OCI-LY3 (cell line): ENCODE data around the gene EHMT1.

Source experiments
- H2AFZ ChIP-seq: fragments of 200-600, 300-600 bp; shearing (Covaris generic); 2 replicates; pipeline ENCODE4 v1.6.0; 2014; ENCODE audit warnings: antibody characterized with exemption, low read depth, low read length
- H3K27ac ChIP-seq: fragments of 200-600, 300-600 bp; sonication (generic); 2 replicates; pipeline ENCODE4 v1.5.1; 2014; ENCODE audit warnings: mild to moderate bottlenecking, low read length, moderate library complexity, mixed read lengths
- H3K27me3 ChIP-seq: fragments of 200-600, 300-600 bp; sonication (generic); 2 replicates; pipeline ENCODE4 v1.6.1; 2014; ENCODE audit warnings: low read depth, low read length, mixed read lengths
- H3K36me3 ChIP-seq: fragments of 200-600, 300-600 bp; sonication (generic); replicated peaks from 2 replicates; pipeline ENCODE3; 2014; ENCODE audit warnings: low read depth, low read length, mixed read lengths
- H3K4me1 ChIP-seq: fragments of 300-600, 200-600 bp; sonication (generic); 2 replicates; pipeline ENCODE4 v1.6.1; 2014; ENCODE audit warnings: low read length, mixed read lengths
- H3K4me2 ChIP-seq: fragments of 200-600, 300-600 bp; sonication (generic); 2 replicates; pipeline ENCODE4 v1.6.1; 2014; ENCODE audit warnings: low read length, mixed read lengths
- H3K4me3 ChIP-seq: fragments of 300-600, 200-600 bp; sonication (generic); 2 replicates; pipeline ENCODE4 v1.5.1; 2014; ENCODE audit warnings: antibody characterized with exemption, mild to moderate bottlenecking, low read length, moderate library complexity
- H3K79me2 ChIP-seq: fragments of 300-600, 200-600 bp; shearing (Covaris generic); 2 replicates; pipeline ENCODE4 v1.6.1; 2014; ENCODE audit warnings: mild to moderate bottlenecking, low read length, mixed read lengths
- H3K9ac ChIP-seq: fragments of 300-600, 200-600 bp; shearing (Covaris generic); 2 replicates; pipeline ENCODE4 v1.6.0; 2014; ENCODE audit warnings: mild to moderate bottlenecking, low read length, moderate library complexity
- H3K9me3 ChIP-seq: fragments of 200-600, 300-600 bp; shearing (Covaris generic); 2 replicates; pipeline ENCODE4 v1.6.1; 2014; ENCODE audit warnings: low read length, mixed read lengths; ENCODE audit not compliant: insufficient read depth
- H4K20me1 ChIP-seq: fragments of 200-600, 300-600 bp; sonication (generic); 2 replicates; pipeline ENCODE4 v1.6.1; 2016; ENCODE audit warnings: low read length, mixed read lengths; ENCODE audit not compliant: insufficient read depth
- CTCF ChIP-seq: fragments of 200-600, 300-600 bp; sonication (generic); IDR thresholded peaks from 2 replicates; pipeline ENCODE4 v1.5.1; 2014; ENCODE audit warnings: antibody characterized with exemption, low read length, low read depth
- EZH2phosphoT487 ChIP-seq: fragments of 200-600 bp; shearing (Covaris generic); IDR thresholded peaks from 2 replicates; pipeline ENCODE4 v1.6.1; 2018; ENCODE audit warnings: antibody characterized with exemption, mixed run types, low read depth

EHMT1 gene

GRCh38 chr9:137818286-137818685, 199.5 kb downstream of the EHMT1 start:
- Histone ChIP-seq H3K4me2 (no peak overlapping the region), H3K4me3 (no peak overlapping the region), H3K27ac (peak overlapping the region; percentile 90), H3K36me3 (peaks cover 67% of the 10 kb centered on the region), H2AFZ (no peak overlapping the region), H3K9ac (no peak overlapping the region), H3K79me2 (peaks cover 40% of the 10 kb centered on the region), H3K27me3 (no peaks in the 10 kb centered on the region), H4K20me1 (no peaks in the 10 kb centered on the region), H3K4me1 (peaks cover 32% of the 10 kb centered on the region), H3K9me3 (no peaks in the 10 kb centered on the region)
- TF ChIP-seq CTCF (no peak), EZH2phosphoT487 (no peak)

GRCh38 chr9:137820161-137820855, 201.5 kb downstream of the EHMT1 start:
- H3K27me3 ChIP-seq = no peaks in the 10 kb centered on the region
- peaks cover 40% of the 10 kb centered on the region for H3K4me1 ChIP-seq
- H3K79me2 ChIP-seq = peaks cover 51% of the 10 kb centered on the region
- H3K36me3 ChIP-seq = peaks cover 66% of the 10 kb centered on the region
- H3K4me2 ChIP-seq = no peak overlapping the region
- H3K9me3 ChIP-seq = no peaks in the 10 kb centered on the region
- H3K4me3 ChIP-seq = no peak overlapping the region
- no peak for TF ChIP-seq EZH2phosphoT487
- TF ChIP-seq CTCF = no peak
- no peak overlapping the region for H3K27ac ChIP-seq
- H4K20me1 ChIP-seq = no peaks in the 10 kb centered on the region
- no peak overlapping the region for H3K9ac ChIP-seq
- H2AFZ ChIP-seq = no peak overlapping the region

GRCh38 chr9:137823986-137824771, 205.4 kb downstream of the EHMT1 start:
- Histone ChIP-seq H3K36me3 (peaks cover 65% of the 10 kb centered on the region), H3K9ac (no peak overlapping the region), H3K9me3 (no peaks in the 10 kb centered on the region), H3K4me2 (no peak overlapping the region), H3K79me2 (peaks cover 47% of the 10 kb centered on the region), H2AFZ (no peak overlapping the region), H3K4me3 (no peak overlapping the region), H4K20me1 (peaks cover 12% of the 10 kb centered on the region; the same call in 1 of the 2 replicates), H3K27me3 (no peaks in the 10 kb centered on the region), H3K27ac (no peak overlapping the region; the same call in 1 of the 2 replicates), H3K4me1 (peaks cover 24% of the 10 kb centered on the region)
- TF ChIP-seq CTCF (no peak), EZH2phosphoT487 (no peak)

- Histone ChIP-seq H3K79me2 (peaks cover 40% of the 10 kb centered on the region), H3K4me1 (peaks cover 24% of the 10 kb centered on the region), H3K27ac (peak overlapping the region; percentile 57), H2AFZ (no peak overlapping the region), H4K20me1 (peaks cover 12% of the 10 kb centered on the region; the same call in 1 of the 2 replicates), H3K36me3 (peaks cover 64% of the 10 kb centered on the region), H3K27me3 (no peaks in the 10 kb centered on the region), H3K9me3 (no peaks in the 10 kb centered on the region), H3K4me3 (0 out of 2 replicates have a peak overlapping the region, but pooled peaks have one; percentile 0), H3K9ac (0 out of 2 replicates have a peak overlapping the region, but pooled peaks have one; percentile 1), H3K4me2 (peak overlapping the region; percentile 31)
- TF ChIP-seq CTCF (no peak), EZH2phosphoT487 (no peak)
Measured at GRCh38 chr9:137825324-137825989, 206.7 kb downstream of the EHMT1 start.
